Ishikawa (cell line): ENCODE measurements around the gene TMEM52B.

Source experiments
- RAD21 ChIP-seq: IDR thresholded peaks from 2 replicates; pipeline ENCODE4 v1.6.1; 2012; ENCODE audit warnings: low read depth
- TAF1 ChIP-seq: IDR thresholded peaks from 2 replicates; pipeline ENCODE4 v1.6.1; 2012; ENCODE audit warnings: low read depth, mild to moderate bottlenecking

DNA sequence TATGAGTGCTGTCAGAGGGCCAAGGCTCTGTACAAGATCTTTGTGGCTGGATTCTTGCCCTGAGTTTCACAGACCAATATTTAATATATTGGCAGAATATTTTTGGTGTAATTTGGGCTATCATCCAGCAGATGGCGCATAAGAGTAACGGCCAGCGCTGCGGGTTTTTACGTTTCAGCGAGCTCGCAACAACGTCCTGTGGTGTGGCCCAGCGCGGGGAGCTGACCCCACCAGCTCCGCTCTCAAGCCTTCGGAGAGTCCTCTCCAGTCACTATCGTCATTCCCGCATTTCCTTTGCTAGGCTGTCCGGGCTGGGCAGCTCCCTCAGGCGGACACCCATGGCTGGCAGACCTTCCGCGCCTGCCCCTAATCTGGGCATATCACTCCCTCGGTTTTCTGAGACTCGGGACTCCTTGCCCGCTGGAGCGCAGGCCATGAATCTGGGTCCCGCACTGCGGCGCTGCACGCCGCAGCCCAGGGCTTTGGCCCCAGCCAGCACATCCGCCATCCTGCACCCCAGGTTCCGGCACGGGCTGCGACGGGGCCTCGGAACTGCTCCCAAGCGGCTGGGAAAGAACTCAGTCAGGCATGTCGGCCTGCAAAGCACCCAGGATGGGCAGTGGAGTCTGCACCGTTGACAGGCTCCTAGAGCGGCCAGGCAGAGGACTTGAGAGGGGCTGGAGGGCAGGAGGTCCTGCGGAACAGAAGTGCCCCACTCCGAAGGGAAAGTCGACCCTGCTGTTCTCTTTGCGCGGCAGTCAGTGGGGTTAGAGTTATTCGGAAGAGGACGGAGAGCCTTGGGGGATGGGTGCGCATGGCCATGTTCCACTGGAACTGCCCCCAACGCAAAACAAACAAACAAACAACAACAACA, 25.3 kb upstream of the TMEM52B start:
- TF ChIP-seq RAD21 (peak; percentile 75), TAF1 (no peak)
